ENCODE data around the gene SNRNP48.

The SNRNP48 gene

GRCh38 chr6:7658543-7658942 is 68.5 kb downstream of the SNRNP48 start:
- H3K4me3 ChIP-seq (ENCODE audit: low read depth, low read length) = no peak overlapping the region
- TF ChIP-seq, protein P1, sequence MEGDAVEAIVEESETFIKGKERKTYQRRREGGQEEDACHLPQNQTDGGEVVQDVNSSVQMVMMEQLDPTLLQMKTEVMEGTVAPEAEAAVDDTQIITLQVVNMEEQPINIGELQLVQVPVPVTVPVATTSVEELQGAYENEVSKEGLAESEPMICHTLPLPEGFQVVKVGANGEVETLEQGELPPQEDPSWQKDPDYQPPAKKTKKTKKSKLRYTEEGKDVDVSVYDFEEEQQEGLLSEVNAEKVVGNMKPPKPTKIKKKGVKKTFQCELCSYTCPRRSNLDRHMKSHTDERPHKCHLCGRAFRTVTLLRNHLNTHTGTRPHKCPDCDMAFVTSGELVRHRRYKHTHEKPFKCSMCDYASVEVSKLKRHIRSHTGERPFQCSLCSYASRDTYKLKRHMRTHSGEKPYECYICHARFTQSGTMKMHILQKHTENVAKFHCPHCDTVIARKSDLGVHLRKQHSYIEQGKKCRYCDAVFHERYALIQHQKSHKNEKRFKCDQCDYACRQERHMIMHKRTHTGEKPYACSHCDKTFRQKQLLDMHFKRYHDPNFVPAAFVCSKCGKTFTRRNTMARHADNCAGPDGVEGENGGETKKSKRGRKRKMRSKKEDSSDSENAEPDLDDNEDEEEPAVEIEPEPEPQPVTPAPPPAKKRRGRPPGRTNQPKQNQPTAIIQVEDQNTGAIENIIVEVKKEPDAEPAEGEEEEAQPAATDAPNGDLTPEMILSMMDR (IDR thresholded peaks at IDR 0.05; ENCODE audit: low read depth, low read length) = no peak

DNA sequence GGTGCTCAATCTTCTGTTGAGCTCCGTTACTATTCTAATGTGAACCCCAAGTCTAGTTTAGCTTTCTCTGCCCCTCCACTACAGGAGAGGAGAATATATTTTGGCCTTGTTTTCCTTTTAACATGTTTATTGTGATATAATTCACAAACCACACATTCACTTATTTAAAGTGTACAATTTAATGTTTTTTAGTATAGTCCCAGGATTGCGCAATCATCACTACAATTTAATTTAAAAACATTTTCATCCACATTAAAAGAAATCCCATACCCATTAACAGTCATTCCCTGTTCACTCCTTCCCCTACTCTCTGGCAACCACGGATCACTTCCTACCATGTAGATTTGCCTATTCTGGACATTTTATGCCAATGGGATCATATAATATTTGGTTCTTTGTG is 71.4 kb downstream of the SNRNP48 start:
- TF ChIP-seq, protein P1 (IDR thresholded peaks at IDR 0.05; ENCODE audit: low read depth, low read length) = no peak
- H3K4me3 ChIP-seq (ENCODE audit: low read depth, low read length) = no peak overlapping the region
